ENCODE measurements around the gene KRR1. TPM values are rescaled to one million over a fixed set of nuclear protein-coding genes. Genes with fewer than 3 reads are reported as not detected.

The KRR1 gene
- 14.1 and 25.1 TPM in 2 replicates for total RNA-seq

GRCh38 chr12:75511116-75512048 lies at the start of gene KRR1:
TSS of gene KRR1 (minus strand) at chr12:75511609. CDS start at chr12:75511597, 12 bp downstream.

DNA sequence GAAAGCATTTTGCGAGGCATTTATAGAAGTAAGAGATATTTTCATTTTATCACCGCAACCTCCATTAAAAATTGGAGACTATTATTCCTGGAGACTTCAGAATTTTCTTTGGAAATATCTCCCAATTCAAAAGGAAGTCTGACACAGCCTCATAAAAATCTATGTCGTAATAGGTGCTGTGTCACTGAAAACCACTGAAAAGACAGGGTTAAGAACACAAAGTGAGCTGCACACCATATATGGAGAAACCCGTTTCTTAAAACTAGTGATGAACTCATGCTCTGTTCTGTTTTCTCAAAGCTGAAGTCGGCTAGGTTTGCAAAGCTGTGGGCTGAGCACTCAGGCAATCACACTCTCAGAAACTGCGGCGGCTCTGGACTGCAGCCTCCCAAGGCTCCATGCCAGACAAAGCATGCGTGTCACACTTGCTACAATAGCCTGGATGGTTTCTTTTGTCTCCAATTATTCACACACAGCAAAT lies 30.9 kb downstream of the KRR1 start, which contains the start of gene GLIPR1:
Gene GLIPR1, plus strand, starts transcription at position 287 of the 481 bp plus-strand sequence. Its CDS starts 126 bp downstream, at position 413.

Other genes starting within 250 kb of the KRR1 start
- 1.7 and 11.3 TPM in 2 replicates for gene CAPS2, start 181.3 kb downstream of the KRR1 start, total RNA-seq
- gene GLIPR1L1, start 176.9 kb downstream of the KRR1 start, total RNA-seq: not detected in 2 replicates
- gene GLIPR1L2, start 120.5 kb downstream of the KRR1 start, total RNA-seq: 0.13 TPM in 1 of 2 replicates, not detected in the other
- gene GLIPR1, start 30.9 kb downstream of the KRR1 start, total RNA-seq: 13.7 and 56.4 TPM in 2 replicates